ENCODE measurements around the gene C19orf25.

- TF ChIP-seq GATA2 (IDR thresholded peaks at IDR 0.05; ENCODE audit: low read depth, low read length) (no peak), GATA3 (IDR thresholded peaks at IDR 0.05; ENCODE audit: low read depth, low read length) (no peak)
These were observed 53.1 kb downstream of the C19orf25 start for GRCh38 chr19:1425902-1426301.
